Activated naive CD4-positive, alpha-beta T cell treated with anti-CD3 and anti-CD28 coated beads, Interleukin-2, amount 10 ng/mL, durations not matched to agents 7 days and 5 days (primary cell): ENCODE results near the gene ARL15.

ENCODE experiments used
- CTCF ChIA-PET: fragments of 350-600 bp; sonication (Branson Sonifier 250); formaldehyde crosslinking; loops from one replicate; lab custom pipeline; 2021; ENCODE audit warnings: antibody characterized with exemption; lab: Charles Lee
- DNase-seq: peaks from one replicate; pipeline ENCODE4 v3.0.0-alpha.2; 2020
- H3K27ac Mint-ChIP-seq: one replicate; pipeline ENCODE4 v1.8.0; 2021; ENCODE audit warnings: mild to moderate bottlenecking, moderate library complexity, mixed read lengths
- H3K27me3 Mint-ChIP-seq: one replicate; pipeline ENCODE4 v1.8.0; 2021; ENCODE audit warnings: mild to moderate bottlenecking, mixed read lengths
- H3K36me3 Mint-ChIP-seq: one replicate; pipeline ENCODE4 v1.8.0; 2021; ENCODE audit warnings: mixed read lengths
- H3K4me1 Mint-ChIP-seq: one replicate; pipeline ENCODE4 v1.8.0; 2021; ENCODE audit warnings: mixed read lengths
- H3K4me3 Mint-ChIP-seq: one replicate; pipeline ENCODE4 v1.8.0; 2021; ENCODE audit warnings: mild to moderate bottlenecking, moderate library complexity, mixed read lengths
- H3K9me3 Mint-ChIP-seq: one replicate; pipeline ENCODE4 v1.8.0; 2021; ENCODE audit warnings: mixed read lengths

The ARL15 gene

DNA sequence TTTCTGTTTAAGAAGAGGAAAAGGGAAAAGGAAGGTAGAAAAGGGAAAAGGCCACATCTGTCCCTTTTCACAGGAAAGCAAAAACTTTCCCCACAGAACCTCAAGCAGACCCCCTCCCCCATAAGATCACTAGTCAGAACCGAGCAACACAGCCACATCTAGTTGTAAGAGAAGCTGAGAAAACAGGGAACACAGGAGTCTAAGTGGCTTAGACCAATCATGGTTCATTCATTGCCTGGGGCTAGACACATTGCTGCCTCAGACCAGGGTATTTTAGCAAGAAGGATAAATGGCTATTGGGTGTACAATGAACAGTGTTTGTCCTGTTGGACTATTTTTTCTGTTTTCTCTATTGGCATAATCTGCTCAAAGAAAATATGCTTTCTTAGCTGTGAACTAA, 98.0 kb downstream of the ARL15 start:
- CTCF ChIA-PET, result no interaction called here
- Mint-ChIP-seq H3K27me3 (no peaks in the 10 kb centered on the region), H3K4me3 (no peak overlapping the region), H3K27ac (no peak overlapping the region), H3K9me3 (no peaks in the 10 kb centered on the region), H3K36me3 (no peaks in the 10 kb centered on the region), H3K4me1 (no peaks in the 10 kb centered on the region)
- no peak for DNase-seq

DNA sequence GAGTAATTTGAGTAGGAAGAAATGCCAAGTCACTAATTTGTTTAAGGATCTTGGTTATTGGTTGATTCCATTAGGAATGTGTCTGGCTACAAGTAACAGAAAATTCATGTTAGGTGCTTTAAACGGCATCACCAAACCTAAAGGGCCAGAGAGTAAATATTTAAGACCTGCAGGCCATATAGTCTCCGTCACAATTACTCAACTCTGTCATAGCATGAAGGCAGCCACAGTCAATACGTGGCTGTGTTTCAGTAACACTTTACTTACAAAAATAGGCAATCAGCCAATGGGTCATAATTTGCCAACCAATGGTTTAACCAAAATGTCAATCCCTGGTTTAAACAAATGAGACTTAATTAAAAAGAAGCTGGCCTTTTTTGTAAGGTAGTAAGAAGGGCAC, 98.5 kb downstream of the ARL15 start:
- CTCF ChIA-PET, result no interaction called here

GRCh38 chr5:54207566-54207965, 102.8 kb downstream of the ARL15 start:
- CTCF ChIA-PET, result interaction anchor here (0.6 kb wide), 1 partner anchor 252 kb away, joined by 5 read pairs; no protein-coding TSS in a partner anchor
- no peaks in the 10 kb centered on the region for H3K27me3 Mint-ChIP-seq
- H3K36me3 Mint-ChIP-seq, result no peaks in the 10 kb centered on the region
- no peak overlapping the region for H3K4me3 Mint-ChIP-seq
- no peaks in the 10 kb centered on the region for H3K4me1 Mint-ChIP-seq
- H3K27ac Mint-ChIP-seq, result no peak overlapping the region
- no peak for DNase-seq
- no peaks in the 10 kb centered on the region for H3K9me3 Mint-ChIP-seq

More for the DNA sequence above, 98.5 kb downstream of the ARL15 start:
- no peak for DNase-seq
- no peaks in the 10 kb centered on the region for H3K4me1 Mint-ChIP-seq
- no peak overlapping the region for H3K4me3 Mint-ChIP-seq
- no peaks in the 10 kb centered on the region for H3K27me3 Mint-ChIP-seq
- H3K36me3 Mint-ChIP-seq, result no peaks in the 10 kb centered on the region
- H3K9me3 Mint-ChIP-seq, result no peaks in the 10 kb centered on the region
- H3K27ac Mint-ChIP-seq, result no peak overlapping the region

- CTCF ChIA-PET, result no interaction called here
- no peak for DNase-seq
- no peak overlapping the region for H3K4me3 Mint-ChIP-seq
- no peaks in the 10 kb centered on the region for H3K36me3 Mint-ChIP-seq
- H3K27ac Mint-ChIP-seq, result no peak overlapping the region
- no peaks in the 10 kb centered on the region for H3K27me3 Mint-ChIP-seq
- no peaks in the 10 kb centered on the region for H3K4me1 Mint-ChIP-seq
- no peaks in the 10 kb centered on the region for H3K9me3 Mint-ChIP-seq
Measured at GRCh38 chr5:54206580-54207229, 103.7 kb downstream of the ARL15 start.

- no peak for DNase-seq
- H3K27me3 Mint-ChIP-seq, result no peaks in the 10 kb centered on the region
- no peak overlapping the region for H3K4me3 Mint-ChIP-seq
- no peaks in the 10 kb centered on the region for H3K4me1 Mint-ChIP-seq
- H3K36me3 Mint-ChIP-seq, result no peaks in the 10 kb centered on the region
- H3K27ac Mint-ChIP-seq, result no peak overlapping the region
- CTCF ChIA-PET, result no interaction called here
- no peaks in the 10 kb centered on the region for H3K9me3 Mint-ChIP-seq
Measured at GRCh38 chr5:54205918-54206317, 104.5 kb downstream of the ARL15 start.

DNA sequence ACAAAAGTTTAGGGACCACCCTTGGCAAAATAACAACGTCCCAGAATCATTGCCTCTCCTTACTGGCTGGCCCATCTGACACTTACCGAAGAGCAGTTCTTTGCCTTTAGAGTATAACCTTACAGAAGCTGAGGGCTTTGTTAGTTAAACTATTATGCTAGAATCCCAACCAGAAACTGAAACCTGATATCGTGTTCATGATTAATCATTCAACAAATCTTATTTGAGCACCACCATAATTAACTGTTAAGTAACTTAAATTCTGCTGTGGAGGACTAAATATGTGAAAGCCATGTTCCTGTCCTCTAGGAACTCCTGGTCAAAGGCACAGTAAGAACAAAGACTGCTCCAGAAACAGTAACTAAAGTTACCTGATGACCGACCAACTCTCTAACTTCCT, 104.9 kb downstream of the ARL15 start:
- DNase-seq, result no peak
- Mint-ChIP-seq H3K4me3 (no peak overlapping the region), H3K9me3 (no peaks in the 10 kb centered on the region), H3K36me3 (no peaks in the 10 kb centered on the region), H3K27ac (no peak overlapping the region), H3K4me1 (no peaks in the 10 kb centered on the region), H3K27me3 (no peaks in the 10 kb centered on the region)
- CTCF ChIA-PET, result no interaction called here

GRCh38 chr5:54197018-54197417, 113.4 kb downstream of the ARL15 start:
- Mint-ChIP-seq H3K4me3 (no peak overlapping the region), H3K27ac (no peak overlapping the region), H3K27me3 (no peaks in the 10 kb centered on the region), H3K9me3 (peaks cover 3% of the 10 kb centered on the region), H3K36me3 (no peaks in the 10 kb centered on the region), H3K4me1 (no peaks in the 10 kb centered on the region)
- no peak for DNase-seq
- CTCF ChIA-PET, result no interaction called here

GRCh38 chr5:54195701-54196100, 114.7 kb downstream of the ARL15 start:
- Mint-ChIP-seq H3K9me3 (peaks cover 3% of the 10 kb centered on the region), H3K36me3 (no peaks in the 10 kb centered on the region), H3K27me3 (no peaks in the 10 kb centered on the region), H3K27ac (no peak overlapping the region), H3K4me1 (no peaks in the 10 kb centered on the region), H3K4me3 (no peak overlapping the region)
- CTCF ChIA-PET, result no interaction called here
- no peak for DNase-seq

DNA sequence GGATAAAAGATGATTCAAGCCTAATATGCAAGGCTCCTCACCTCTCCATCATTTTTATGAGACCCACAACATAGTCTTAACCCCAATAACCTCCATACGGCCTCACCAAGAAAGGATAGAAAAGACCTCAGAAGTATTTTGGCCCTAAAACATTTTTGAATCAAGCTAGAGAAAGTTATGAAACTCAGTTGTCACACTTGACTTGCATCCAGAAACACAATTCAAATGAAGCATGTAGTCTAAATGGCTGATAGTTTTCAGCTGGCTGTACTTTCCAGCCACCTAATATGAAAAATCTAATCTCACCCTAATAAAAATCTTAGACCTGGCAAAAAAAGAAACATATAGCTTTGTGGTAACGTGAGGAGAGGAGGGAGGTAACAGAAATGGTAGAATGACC, 116.1 kb downstream of the ARL15 start:
- H3K9me3 Mint-ChIP-seq, result no peaks in the 10 kb centered on the region
- H3K27me3 Mint-ChIP-seq, result no peaks in the 10 kb centered on the region
- no peaks in the 10 kb centered on the region for H3K4me1 Mint-ChIP-seq
- CTCF ChIA-PET, result no interaction called here
- DNase-seq, result no peak
- no peak overlapping the region for H3K27ac Mint-ChIP-seq
- H3K36me3 Mint-ChIP-seq, result no peaks in the 10 kb centered on the region
- H3K4me3 Mint-ChIP-seq, result no peak overlapping the region

GRCh38 chr5:54187694-54188093, 122.7 kb downstream of the ARL15 start:
- Mint-ChIP-seq H3K27me3 (no peaks in the 10 kb centered on the region), H3K9me3 (no peaks in the 10 kb centered on the region), H3K4me3 (no peak overlapping the region), H3K27ac (no peak overlapping the region), H3K4me1 (no peaks in the 10 kb centered on the region), H3K36me3 (no peaks in the 10 kb centered on the region)
- no peak for DNase-seq
- CTCF ChIA-PET, result no interaction called here

DNA sequence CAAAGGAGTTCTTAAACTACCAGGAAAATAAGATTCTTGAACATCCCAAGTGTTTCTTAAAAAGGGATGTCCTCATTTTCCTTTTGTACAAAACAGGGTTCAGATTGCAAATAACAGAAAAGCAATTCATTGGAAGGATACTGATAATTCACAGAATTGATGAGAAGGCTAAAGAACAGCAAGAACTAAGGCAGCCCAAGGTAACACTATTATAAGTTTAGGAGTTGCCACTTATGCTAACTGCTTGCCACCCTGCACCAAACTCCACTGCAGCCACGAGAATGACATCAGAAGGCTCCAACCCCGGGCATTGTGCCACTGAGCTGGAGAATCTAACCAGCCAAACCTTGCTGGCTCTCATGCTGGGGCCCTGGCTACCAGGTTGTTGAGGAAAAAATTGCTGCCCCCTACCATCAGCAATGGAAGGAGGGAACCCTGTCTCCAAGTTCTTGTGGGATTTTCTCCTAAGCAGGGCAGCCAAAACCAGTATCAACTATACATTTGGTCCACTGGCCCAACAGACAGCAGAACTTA, 123.4 kb downstream of the ARL15 start:
- CTCF ChIA-PET, result no interaction called here
- no peak overlapping the region for H3K27ac Mint-ChIP-seq

DNA sequence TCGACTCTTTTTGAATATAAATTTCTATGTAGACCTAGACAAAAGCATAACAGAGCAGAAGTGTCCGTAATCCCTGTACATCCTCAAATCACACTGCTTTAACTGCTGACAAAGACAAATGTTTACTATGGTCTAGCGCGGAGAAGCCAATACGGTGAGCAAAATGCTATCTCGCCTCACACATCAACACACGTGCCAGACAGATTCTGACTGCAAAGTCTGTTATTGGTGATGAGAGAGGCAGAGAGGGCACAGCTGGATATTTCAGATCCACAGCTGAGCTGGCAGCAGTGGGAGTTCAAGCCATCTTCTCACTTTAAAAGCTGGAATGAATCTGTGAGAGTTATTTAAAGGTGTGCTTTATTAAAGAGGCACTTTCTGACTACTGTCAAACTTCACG, 124.3 kb downstream of the ARL15 start:
- H3K4me3 Mint-ChIP-seq, result no peak overlapping the region
- H3K9me3 Mint-ChIP-seq, result no peaks in the 10 kb centered on the region
- H3K4me1 Mint-ChIP-seq, result no peaks in the 10 kb centered on the region
- no peaks in the 10 kb centered on the region for H3K27me3 Mint-ChIP-seq
- peaks cover 2% of the 10 kb centered on the region for H3K36me3 Mint-ChIP-seq
- DNase-seq, result no peak
- CTCF ChIA-PET, result no interaction called here
- H3K27ac Mint-ChIP-seq, result no peak overlapping the region

More for the DNA sequence above, 123.4 kb downstream of the ARL15 start:
- H3K4me3 Mint-ChIP-seq, result no peak overlapping the region
- no peak for DNase-seq
- no peaks in the 10 kb centered on the region for H3K36me3 Mint-ChIP-seq
- H3K4me1 Mint-ChIP-seq, result no peaks in the 10 kb centered on the region
- no peaks in the 10 kb centered on the region for H3K9me3 Mint-ChIP-seq
- no peaks in the 10 kb centered on the region for H3K27me3 Mint-ChIP-seq

GRCh38 chr5:54184806-54185205, 125.6 kb downstream of the ARL15 start:
- Mint-ChIP-seq H3K36me3 (peaks cover 3% of the 10 kb centered on the region), H3K4me1 (no peaks in the 10 kb centered on the region), H3K27me3 (no peaks in the 10 kb centered on the region), H3K4me3 (no peak overlapping the region), H3K9me3 (no peaks in the 10 kb centered on the region), H3K27ac (no peak overlapping the region)
- no peak for DNase-seq
- CTCF ChIA-PET, result interaction anchor here (1.3 kb wide), 1 partner anchor 44 kb away, joined by 3 read pairs; no protein-coding TSS in a partner anchor

GRCh38 chr5:54180630-54181031, 129.7 kb downstream of the ARL15 start:
- no peak for DNase-seq
- H3K36me3 Mint-ChIP-seq, result peaks cover 3% of the 10 kb centered on the region
- no peaks in the 10 kb centered on the region for H3K27me3 Mint-ChIP-seq
- H3K4me3 Mint-ChIP-seq, result no peak overlapping the region
- H3K27ac Mint-ChIP-seq, result no peak overlapping the region
- CTCF ChIA-PET, result no interaction called here
- peaks cover 3% of the 10 kb centered on the region for H3K9me3 Mint-ChIP-seq
- no peaks in the 10 kb centered on the region for H3K4me1 Mint-ChIP-seq

GRCh38 chr5:54178991-54179390, 131.4 kb downstream of the ARL15 start:
- Mint-ChIP-seq H3K4me1 (no peaks in the 10 kb centered on the region), H3K4me3 (no peak overlapping the region), H3K27me3 (no peaks in the 10 kb centered on the region), H3K36me3 (peaks cover 3% of the 10 kb centered on the region), H3K27ac (no peak overlapping the region), H3K9me3 (peaks cover 3% of the 10 kb centered on the region)
- DNase-seq, result no peak
- CTCF ChIA-PET, result no interaction called here
